GM19193 (cell line): ENCODE results near the gene AARS2.
A peak's percentile ranks its signal among the peaks of the same experiment; 100 is the strongest.

ENCODE experiments used
- POLR2A ChIP-seq: IDR thresholded peaks from 4 replicates; pipeline ENCODE4 v1.6.1; 2011; ENCODE audit not compliant: insufficient read depth, insufficient read length; ENCODE audit errors: extremely low read depth

Gene AARS2

DNA sequence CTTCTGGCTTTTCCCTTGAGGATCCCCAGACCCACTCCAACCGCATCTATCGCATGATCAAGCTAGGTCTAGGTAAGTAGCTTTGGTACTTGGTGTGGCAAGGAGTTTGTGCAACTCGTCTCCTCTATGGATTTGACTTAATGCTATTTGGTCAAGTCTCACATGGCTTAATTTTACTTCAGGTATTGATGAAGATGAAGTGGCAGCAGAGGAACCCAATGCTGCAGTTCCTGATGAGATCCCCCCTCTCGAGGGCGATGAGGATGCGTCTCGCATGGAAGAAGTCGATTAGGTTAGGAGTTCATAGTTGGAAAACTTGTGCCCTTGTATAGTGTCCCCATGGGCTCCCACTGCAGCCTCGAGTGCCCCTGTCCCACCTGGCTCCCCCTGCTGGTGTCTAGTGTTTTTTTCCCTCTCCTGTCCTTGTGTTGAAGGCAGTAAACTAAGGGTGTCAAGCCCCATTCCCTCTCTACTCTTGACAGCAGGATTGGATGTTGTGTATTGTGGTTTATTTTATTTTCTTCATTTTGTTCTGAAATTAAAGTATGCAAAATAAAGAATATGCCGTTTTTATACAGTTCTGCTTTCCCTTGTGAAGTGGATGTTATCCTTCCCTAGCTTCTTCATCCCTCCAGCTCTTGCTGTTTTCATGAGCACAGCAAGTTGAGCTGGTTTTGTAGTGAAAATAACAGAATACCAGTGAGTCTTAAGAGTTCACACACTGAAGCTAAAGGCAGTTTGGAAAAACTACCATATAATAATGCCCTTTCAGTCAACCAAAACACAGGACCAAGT is 59.6 kb downstream of the AARS2 start:
- peak; percentile 35 for TF ChIP-seq POLR2A

GRCh38 chr6:44251576-44252524 is 61.3 kb downstream of the AARS2 start:
- no peak for TF ChIP-seq POLR2A

DNA sequence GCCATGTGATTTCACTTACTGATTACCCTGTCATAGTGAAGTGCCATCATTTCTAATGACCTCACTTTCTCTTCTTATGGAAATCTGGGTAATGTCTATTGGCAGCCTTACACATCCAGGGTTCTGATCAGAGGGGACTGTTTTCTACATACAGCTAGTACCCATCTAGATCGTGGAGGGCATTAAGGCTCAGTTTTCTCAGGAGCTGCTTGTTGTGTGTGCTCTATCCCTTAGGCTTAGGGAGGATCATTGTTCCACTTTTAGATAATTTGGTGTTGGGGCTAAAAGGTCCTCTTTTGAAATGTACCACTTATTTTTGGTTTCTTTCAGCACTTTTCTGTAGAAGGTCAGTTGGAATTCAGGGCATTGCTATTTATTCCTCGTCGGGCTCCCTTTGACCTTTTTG is 62.4 kb downstream of the AARS2 start:
- TF ChIP-seq POLR2A: no peak

GRCh38 chr6:44250067-44250717 is 63.0 kb downstream of the AARS2 start:
- no peak for TF ChIP-seq POLR2A
